ENCODE measurements around the gene FBXO27.

GRCh38 chr19:39047073-39047472 lies 14.7 kb upstream of the FBXO27 start:
- TF ChIP-seq CTCF (IDR thresholded peaks at IDR 0.05): no peak
- TF ChIP-seq POLR2A (IDR thresholded peaks at IDR 0.05): no peak

All from Peyer's patch (tissue), 4 donors.